DMS53 treated with DMSO at 0.1 percent for 48 hours (cell line): Measurements from ENCODE around the gene ITGB7.
"Not testable (repeated sequence)": the region's sequence is repeated elsewhere in the genome, so short reads cannot be mapped to it uniquely, and the experiment has no call there.

Experiments used
- DNase-seq: peaks from one replicate; lab custom pipeline; 2025; ENCODE audit not compliant: unreplicated experiment; lab: John Stamatoyannopoulos, UW

ITGB7 gene

GRCh38 chr12:53217051-53217930 is 10.2 kb upstream of the ITGB7 start:
- no peak for DNase-seq

GRCh38 chr12:53215497-53215896 is 8.4 kb upstream of the ITGB7 start:
- DNase-seq = no peak

GRCh38 chr12:53214687-53215455 is 7.8 kb upstream of the ITGB7 start:
- DNase-seq = no peak

DNA sequence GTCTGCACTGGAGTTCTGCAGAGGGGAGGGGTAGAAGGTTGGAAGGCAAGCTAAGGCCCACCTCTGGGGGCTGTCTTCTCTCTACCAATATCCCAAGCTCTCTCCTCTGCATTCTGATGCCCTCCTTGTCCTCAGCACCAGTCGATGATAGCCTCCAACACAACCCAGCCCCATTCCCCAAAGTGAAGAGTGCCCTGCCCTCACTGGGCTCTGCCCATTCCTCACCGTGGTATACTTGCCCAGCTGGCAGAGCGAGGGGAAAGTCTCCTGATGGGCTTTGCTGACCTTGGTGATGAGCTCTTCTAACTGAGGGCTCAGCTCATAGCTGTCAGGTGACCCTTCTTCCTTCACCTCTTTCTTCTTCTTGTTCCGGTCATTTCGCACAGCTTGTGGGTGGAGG is 7.2 kb upstream of the ITGB7 start:
- no peak for DNase-seq

- DNase-seq = peak; percentile 41
These were observed 6.3 kb upstream of the ITGB7 start for GRCh38 chr12:53213348-53213747.

- no peak for DNase-seq
These were observed 5.9 kb upstream of the ITGB7 start for GRCh38 chr12:53212931-53213330.

DNA sequence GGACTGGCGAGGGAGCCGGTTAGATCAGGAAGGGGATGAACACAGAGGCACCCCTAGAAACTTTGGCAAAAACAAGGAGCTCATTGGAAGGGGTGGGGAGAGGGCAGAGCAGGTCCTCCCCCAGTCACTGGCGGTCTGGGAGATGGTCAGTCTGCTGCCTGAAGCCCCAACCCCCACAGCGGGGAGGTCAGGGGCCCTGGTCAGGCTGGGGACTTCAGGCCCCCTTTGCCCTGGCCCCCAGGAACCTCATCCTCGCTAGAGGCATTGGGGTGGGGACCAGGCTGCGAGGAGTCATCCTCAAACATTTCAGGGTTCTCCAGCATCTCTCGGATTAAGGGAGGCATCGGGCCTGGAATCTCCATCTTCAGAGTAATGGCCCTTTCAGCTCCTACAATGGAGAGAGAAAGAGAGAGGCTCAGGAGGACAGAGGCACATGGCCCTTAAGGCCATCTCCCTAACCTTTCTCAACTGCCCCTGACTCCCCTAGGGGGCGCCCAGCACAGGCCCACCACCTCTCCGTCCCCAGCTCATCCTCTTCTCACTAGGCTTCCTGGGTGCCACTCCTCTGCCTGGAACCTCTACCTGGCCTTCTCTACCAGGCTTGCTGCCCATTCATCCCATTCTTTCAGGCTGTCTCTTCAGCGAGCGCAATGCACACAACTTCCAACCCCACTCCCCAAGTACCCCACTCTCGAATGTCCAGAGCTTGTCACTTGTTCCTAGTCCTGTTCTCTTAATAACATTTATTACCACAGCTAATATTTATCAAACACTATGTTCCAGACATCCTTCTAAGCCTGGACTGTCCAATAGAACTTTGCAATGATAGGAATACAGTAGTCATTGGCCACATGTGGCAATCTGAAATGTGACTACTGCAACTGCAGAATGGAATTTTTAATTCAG is 4.7 kb upstream of the ITGB7 start:
- no peak for DNase-seq

- DNase-seq = no peak
These were observed 3.8 kb upstream of the ITGB7 start for GRCh38 chr12:53210843-53211242.

DNA sequence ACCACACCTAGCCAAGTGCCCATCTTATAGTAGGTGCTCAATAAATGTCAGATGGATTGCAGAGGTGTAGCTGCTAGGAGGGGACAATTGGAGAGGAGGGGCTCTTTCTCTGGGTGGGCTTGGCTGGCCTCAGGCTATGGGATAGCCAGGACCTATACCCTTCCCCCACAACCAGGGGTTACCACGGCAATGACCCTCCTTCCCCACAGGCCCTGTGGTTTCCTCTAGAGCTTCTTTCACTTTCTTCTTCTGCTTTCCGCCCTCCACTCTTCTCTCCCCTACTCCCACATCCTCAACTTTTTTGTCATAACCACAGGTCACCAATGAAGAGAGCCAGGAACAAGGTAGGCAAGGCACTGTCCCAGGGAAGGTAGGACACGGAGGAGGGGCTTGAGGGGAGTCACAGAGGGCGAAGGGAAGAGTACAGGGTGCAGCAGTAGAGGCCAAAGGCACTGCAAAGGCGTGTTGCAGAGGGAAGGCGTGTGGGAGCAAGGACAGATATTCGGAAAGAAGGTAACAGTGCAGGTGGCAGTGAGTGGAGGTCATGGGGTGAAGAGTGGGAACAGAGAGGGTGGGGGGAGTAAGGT is 1.9 kb upstream of the ITGB7 start:
- no peak for DNase-seq

DNA sequence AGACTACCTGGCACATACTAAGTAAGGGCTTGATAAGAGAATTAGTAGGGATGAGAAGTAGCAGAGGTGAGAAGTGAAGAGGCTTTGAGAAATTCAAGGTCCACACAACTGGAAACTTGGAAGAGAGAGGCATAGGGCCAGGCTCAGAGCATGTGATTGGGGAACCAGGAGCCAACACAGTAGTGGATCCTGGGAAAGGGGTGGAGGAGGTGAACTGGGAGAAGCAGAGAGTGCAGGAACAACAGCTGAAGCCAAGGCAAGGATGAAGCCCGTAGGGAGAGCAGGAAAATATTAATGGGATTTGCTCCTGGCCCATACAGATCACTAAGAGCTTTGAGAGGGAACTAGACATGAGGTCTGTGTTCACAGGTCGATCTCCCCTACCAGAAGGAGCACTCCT is 1.4 kb upstream of the ITGB7 start:
- DNase-seq = no peak

- no peak for DNase-seq
These were observed 1.2 kb downstream of the ITGB7 start for GRCh38 chr12:53205747-53206419.

DNA sequence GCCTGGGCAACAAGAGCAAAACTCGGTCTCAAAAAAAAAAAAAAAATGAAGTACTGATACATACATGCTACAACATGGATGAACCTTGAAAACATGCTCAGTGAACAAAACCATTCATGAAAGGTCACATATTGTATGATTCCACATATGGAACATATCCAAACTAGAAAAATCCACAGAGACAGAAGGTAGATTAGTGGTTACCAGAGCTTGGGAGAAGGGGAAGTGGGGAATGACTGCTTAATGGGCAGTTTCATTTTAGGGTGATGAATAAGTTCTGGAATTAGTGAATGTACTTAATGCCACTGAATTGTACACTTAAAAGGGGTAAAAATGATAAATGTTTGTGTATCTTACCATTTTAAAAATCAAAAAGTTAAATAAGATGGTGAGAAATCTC is 2.7 kb downstream of the ITGB7 start:
- DNase-seq = no peak

GRCh38 chr12:53202316-53202715 is 4.7 kb downstream of the ITGB7 start:
- DNase-seq = not testable (repeated sequence)

- DNase-seq = no peak
These were observed 5.4 kb downstream of the ITGB7 start for GRCh38 chr12:53201639-53202038.

DNA sequence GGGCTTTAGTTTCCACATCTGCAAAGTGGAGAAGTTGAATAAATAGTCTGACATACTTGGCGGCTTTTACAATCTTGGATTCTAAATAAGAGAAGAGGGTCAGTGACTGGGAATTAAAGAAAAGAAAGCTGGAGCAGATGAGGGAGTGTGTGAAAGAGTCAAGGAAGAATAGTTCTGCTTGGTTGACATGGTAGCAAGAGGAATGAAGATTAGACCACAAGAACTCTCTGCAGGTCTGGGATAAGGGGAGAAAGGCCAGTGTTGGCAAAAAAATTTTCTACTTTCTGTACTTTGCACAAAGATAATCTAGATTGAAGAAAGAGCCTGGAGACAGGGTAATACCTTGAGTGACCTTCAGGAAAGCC is 5.9 kb downstream of the ITGB7 start:
- no peak for DNase-seq

DNA sequence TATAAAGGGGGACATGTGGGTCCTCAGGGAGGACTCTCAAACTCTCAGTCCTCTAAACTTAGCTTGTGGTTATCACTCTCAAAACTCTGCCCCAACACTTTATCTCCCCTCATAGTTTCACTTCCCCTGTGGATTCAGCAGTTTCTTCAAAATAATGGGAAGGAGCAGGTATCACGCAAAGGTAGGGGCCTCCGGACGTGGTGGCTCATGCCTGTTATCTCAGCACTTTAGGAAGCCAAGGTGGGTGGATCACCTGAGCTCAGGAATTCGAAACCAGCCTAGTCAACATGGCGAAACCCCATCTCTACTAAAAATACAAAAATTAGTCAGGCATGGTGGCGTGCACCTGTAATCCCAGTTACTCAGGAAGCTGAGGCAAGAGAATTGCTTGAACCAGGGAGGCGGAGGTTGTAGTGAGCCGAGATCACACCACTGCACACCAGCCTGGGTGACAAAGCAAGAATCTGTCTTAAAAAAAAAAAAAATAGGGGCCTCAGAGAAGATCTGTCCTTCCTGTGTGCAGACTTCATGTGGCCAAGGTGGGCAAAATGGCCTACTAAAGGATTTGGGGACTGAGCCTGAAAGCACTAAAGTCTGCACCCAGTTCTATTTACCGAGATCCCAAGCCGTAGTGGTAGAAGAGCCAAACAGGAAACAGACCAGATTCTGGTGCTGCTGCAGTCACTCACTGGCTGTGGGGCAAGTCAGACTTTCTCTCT is 6.4 kb downstream of the ITGB7 start:
- DNase-seq = no peak

- no peak for DNase-seq
These were observed 7.0 kb downstream of the ITGB7 start for GRCh38 chr12:53200107-53200457.

GRCh38 chr12:53199700-53200099 is 7.4 kb downstream of the ITGB7 start:
- no peak for DNase-seq

- DNase-seq = no peak
These were observed 8.5 kb downstream of the ITGB7 start for GRCh38 chr12:53198486-53199110.
